Retinal pigment epithelial cell (primary cell): ENCODE data around the gene VSNL1.
A peak's percentile ranks its signal among the peaks of the same experiment; 100 is the strongest.

Experiments
- DNase-seq: peaks from one replicate; pipeline ENCODE4 v3.0.0-alpha.2; 2010; ENCODE audit warnings: low read depth
- H3K4me3 ChIP-seq: 2 replicates; pipeline ENCODE4 v1.5.1; 2011; ENCODE audit warnings: mild to moderate bottlenecking, low read length, control low read depth, moderate library complexity
- CTCF ChIP-seq: conservative IDR thresholded peaks from 2 replicates; pipeline ENCODE4 v1.5.1; 2011; ENCODE audit warnings: low read depth, low read length, control low read depth, inconsistent platforms

Gene VSNL1

GRCh38 chr2:17518212-17519154 is 22.0 kb upstream of the VSNL1 start, which contains the start of gene RAD51AP2:
TSS of gene RAD51AP2 (minus strand) at chr2:17518440. CDS start at chr2:17518415, 25 bp downstream.
- peak within 1 kb of the TSS; percentile 72 for H3K4me3 ChIP-seq
- no peak for TF ChIP-seq CTCF
- no peak for DNase-seq

DNA sequence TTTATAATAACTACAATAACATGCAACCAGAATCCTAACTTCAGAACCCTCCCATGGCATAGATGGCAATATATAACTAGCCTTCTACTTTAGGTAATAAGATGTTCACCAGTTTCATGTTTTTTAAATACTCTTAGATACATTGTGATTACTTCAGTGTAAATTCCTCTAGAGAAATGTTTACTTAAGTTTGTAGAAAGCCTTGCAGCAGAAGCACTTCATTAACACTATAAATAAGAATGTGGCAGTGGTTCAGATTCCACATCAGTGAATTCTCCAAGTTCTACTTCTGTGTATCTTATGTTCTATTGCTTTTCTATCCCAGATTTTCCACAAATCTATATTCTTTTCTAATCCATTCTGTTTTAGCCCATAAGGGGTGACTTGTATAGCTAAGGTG is 21.0 kb upstream of the VSNL1 start:
- no peak for TF ChIP-seq CTCF
- no peak for DNase-seq
- H3K4me3 ChIP-seq, result no peak overlapping the region

DNA sequence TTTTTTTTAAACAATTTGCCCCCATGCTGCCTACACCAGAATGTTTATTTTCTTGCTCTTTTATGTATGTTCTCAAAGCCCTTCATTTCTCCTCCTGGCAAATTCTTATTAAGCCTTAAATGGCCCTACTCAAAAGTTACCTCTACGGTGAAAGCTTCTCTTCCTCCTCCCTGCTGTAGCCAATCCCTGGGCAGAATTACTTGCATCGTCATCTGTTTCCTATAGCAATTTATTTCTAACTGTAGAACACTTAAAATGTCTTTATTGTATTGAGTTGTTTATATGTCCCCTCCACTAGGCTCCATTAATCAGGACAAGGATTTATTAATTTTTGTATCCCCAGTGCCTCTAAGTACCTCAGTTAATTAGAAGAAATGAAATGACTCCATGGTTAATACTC is 19.7 kb upstream of the VSNL1 start:
- no peak for TF ChIP-seq CTCF
- no peak overlapping the region for H3K4me3 ChIP-seq
- DNase-seq, result no peak

- no peak overlapping the region for H3K4me3 ChIP-seq
- no peak for DNase-seq
- no peak for TF ChIP-seq CTCF
Observed at GRCh38 chr2:17521621-17522020, 18.9 kb upstream of the VSNL1 start.

- no peak for TF ChIP-seq CTCF
- DNase-seq, result no peak
- no peak overlapping the region for H3K4me3 ChIP-seq
Observed at GRCh38 chr2:17522303-17522702, 18.2 kb upstream of the VSNL1 start.

- no peak for TF ChIP-seq CTCF
- DNase-seq, result no peak
Observed at GRCh38 chr2:17529771-17530170, 10.7 kb upstream of the VSNL1 start.

DNA sequence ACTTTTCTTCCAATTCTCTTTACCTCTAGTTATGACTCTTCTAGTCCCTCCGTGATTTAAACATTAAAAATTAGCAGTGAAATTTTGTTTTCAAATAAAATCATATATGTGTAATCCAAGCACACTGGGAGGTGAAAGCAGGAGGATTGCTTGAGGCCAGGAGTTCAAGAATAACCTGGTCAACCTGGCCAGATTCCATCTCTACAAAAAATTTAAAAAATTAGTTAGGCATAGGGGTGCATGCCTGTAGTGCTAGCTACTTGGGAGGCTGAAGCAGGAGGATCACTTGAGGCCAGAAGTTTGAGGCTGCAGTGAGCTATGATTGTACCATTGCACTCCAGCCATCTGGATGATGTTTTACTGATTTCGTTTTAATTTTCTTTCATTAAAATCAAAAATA is 7.0 kb upstream of the VSNL1 start:
- DNase-seq, result no peak
- H3K4me3 ChIP-seq, result no peak overlapping the region
- TF ChIP-seq CTCF, result no peak

More at GRCh38 chr2:17529771-17530170, 10.7 kb upstream of the VSNL1 start:
- H3K4me3 ChIP-seq, result no peak overlapping the region
